ENCODE measurements around the gene FOXA1.

DNA sequence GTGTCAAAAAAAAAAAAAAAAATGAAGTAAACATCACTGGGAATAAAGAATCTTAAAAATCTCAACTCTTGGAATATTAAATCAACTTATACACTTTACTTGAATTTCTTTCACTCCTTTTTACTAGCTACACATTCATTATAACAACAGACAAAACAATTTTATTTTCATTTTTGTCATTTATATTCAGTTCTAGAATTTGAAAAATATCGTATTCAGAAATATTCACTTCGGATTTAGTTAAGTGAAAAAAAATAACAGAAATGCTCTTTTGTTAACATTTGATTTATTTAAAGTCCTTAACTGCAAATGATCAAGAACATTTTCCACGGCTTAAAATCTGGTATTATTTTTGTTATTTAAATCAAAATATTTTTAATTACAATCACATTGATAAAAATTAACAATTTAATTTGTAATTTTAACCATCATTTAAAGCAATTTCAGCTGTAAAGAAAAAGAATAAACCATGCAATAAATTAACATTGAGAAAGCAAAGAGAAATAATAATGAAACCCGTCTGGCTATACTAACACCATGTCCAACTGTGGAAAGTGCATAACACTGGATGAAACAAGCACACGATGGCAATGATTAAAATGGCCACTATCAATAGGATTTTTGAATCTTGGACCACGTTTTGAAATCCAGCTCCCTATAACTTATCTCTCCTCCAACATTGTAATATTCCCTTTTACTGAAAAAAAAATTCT lies 5.2 kb downstream of the FOXA1 start:
- TF ChIP-seq CTCF (tag by site-specific recombination; IDR thresholded peaks at IDR 0.05): no peak
- no peak for TF ChIP-seq TCF7L2 (IDR thresholded peaks at IDR 0.05; ENCODE audit: borderline replicate concordance, low read depth, low read length)
- no peak for TF ChIP-seq ZNF24 (tag by site-specific recombination; IDR thresholded peaks at IDR 0.05)
